A549 (cell line): ENCODE measurements around the gene USF1. TPM values are rescaled to one million over a fixed set of nuclear protein-coding genes. Genes with fewer than 3 reads are reported as not detected.

Source experiments
- ATAC-seq, 2 experiments: fragments of 200-7000 bp in 1 of 2; fragments of >200 bp in 1 of 2; cut with Nextera tagmentation in 1 of 2; cut with Tn5 transposase in 1 of 2; 3 replicates each; pipeline versions ENCODE4 v1.8.0 to v1.9.1; 2018 to 2020; ENCODE audit warnings: mild to moderate bottlenecking in 1 of 2, moderate library complexity in 1 of 2
- CTCF ChIA-PET: fragments of 300-600 bp; sonication (Branson Sonifier 250); formaldehyde crosslinking; extraction: SDS; loops from one replicate; lab custom pipeline; 2021; ENCODE audit warnings: antibody characterized with exemption, inconsistent platforms; lab: Yijun Ruan, JAX
- POLR2A ChIA-PET: fragments of 350-600 bp; formaldehyde crosslinking; extraction: SDS; loops from one replicate; lab custom pipeline; 2021; ENCODE audit warnings: antibody characterized with exemption, inconsistent platforms; lab: Yijun Ruan, JAX
- DNase-seq, 2 experiments: peaks; one replicate each; pipeline versions ENCODE4 v3.0.0 to v3.0.0-alpha.2; 2011 to 2016; ENCODE audit warnings: low read depth in 1 of 2, low spot score in 1 of 2
- FAIRE-seq: peaks from 2 replicates; lab custom pipeline; 2011; peaks lifted over from hg19 to GRCh38; lab: Jason Lieb, UNC
- H3K27ac ChIP-seq, 2 experiments: fragments of >200 bp; sonication (Bioruptor Twin); formaldehyde crosslinking; 3 replicates each; pipeline ENCODE4 v1.5.1; 2016 to 2017
- H3K4me1 ChIP-seq: fragments of >200 bp; sonication (Bioruptor Twin); formaldehyde crosslinking; 3 replicates; pipeline ENCODE4 v1.6.1; 2016
- H3K4me2 ChIP-seq: fragments of >200 bp; sonication (Bioruptor Twin); formaldehyde crosslinking; 3 replicates; pipeline ENCODE4 v1.6.1; 2016
- H3K4me3 ChIP-seq: fragments of >200 bp; sonication (Bioruptor Twin); formaldehyde crosslinking; 3 replicates; pipeline ENCODE4 v1.5.1; 2016
- H3K9me3 ChIP-seq: fragments of >200 bp; sonication (Bioruptor Twin); formaldehyde crosslinking; 3 replicates; pipeline ENCODE4 v1.6.1; 2016
- CBX8 ChIP-seq: fragments of 200-600 bp; sonication (generic); IDR thresholded peaks from 2 replicates; pipeline ENCODE4 v1.6.1; 2016
- CHD4 ChIP-seq: fragments of 200-600 bp; sonication (generic); IDR thresholded peaks from 2 replicates; pipeline ENCODE4 v1.6.1; 2016; ENCODE audit warnings: antibody characterized with exemption, mild to moderate bottlenecking, borderline replicate concordance
- EHF ChIP-seq: fragments of 250-450 bp; sonication (Bioruptor Pico); IDR thresholded peaks from 2 replicates; pipeline ENCODE4 v1.5.0; 2020; ENCODE audit warnings: mild to moderate bottlenecking
- ESRRA ChIP-seq: fragments of 150-350 bp; IDR thresholded peaks from 2 replicates; pipeline ENCODE4 v1.6.1; 2014; ENCODE audit warnings: mild to moderate bottlenecking, low read length, borderline replicate concordance
- FOSL2 ChIP-seq, 2 experiments: fragments of 450-650 bp in 1 of 2; fragments of >200 bp in 1 of 2; sonication (Bioruptor Twin) in 1 of 2; formaldehyde crosslinking; IDR thresholded peaks; 2 replicates each; pipeline versions ENCODE4 v1.5.0 to v1.6.1; 2016 to 2020; ENCODE audit warnings: mild to moderate bottlenecking in 1 of 2, moderate library complexity in 1 of 2
- HOXA7 ChIP-seq: fragments of 250-450 bp; sonication (Bioruptor Pico); IDR thresholded peaks from 2 replicates; pipeline ENCODE4 v1.5.0; 2020; ENCODE audit warnings: mild to moderate bottlenecking, moderate library complexity
- HOXB5 ChIP-seq: fragments of 250-450 bp; sonication (Bioruptor Pico); IDR thresholded peaks from 2 replicates; pipeline ENCODE4 v1.5.0; 2020; ENCODE audit warnings: mild to moderate bottlenecking, moderate library complexity
- KDM1A ChIP-seq: fragments of 200-600 bp; sonication (generic); IDR thresholded peaks from 2 replicates; pipeline ENCODE4 v1.6.1; 2016; ENCODE audit warnings: low read depth, mild to moderate bottlenecking
- MAZ ChIP-seq: fragments of 150-350 bp; IDR thresholded peaks from 2 replicates; pipeline ENCODE4 v1.6.1; 2014; ENCODE audit warnings: antibody characterized with exemption, low read depth, low read length, borderline replicate concordance
- NFE2L2 ChIP-seq: fragments of 150-350 bp; conservative IDR thresholded peaks from 2 replicates; pipeline ENCODE4 v1.6.1; 2014; ENCODE audit warnings: low read length
- NPAS2 ChIP-seq: fragments of 250-450 bp; sonication (Bioruptor Pico); IDR thresholded peaks from 2 replicates; pipeline ENCODE4 v1.8.0; 2022; ENCODE audit warnings: mild to moderate bottlenecking, moderate library complexity, borderline replicate concordance
- RAD21 ChIP-seq, 2 experiments: fragments of >200 bp in 1 of 2; sonication (Bioruptor Twin) in 1 of 2; formaldehyde crosslinking in 1 of 2; IDR thresholded peaks in 1 of 2; conservative IDR thresholded peaks in 1 of 2; 2 replicates in 1 of 2; 3 replicates in 1 of 2; pipeline ENCODE4 v1.6.1; 2012 to 2018; ENCODE audit warnings: inconsistent platforms in 1 of 2
- RNF2 ChIP-seq: fragments of 200-600 bp; sonication (generic); IDR thresholded peaks from 2 replicates; pipeline ENCODE4 v1.6.1; 2016; ENCODE audit warnings: low read depth, mild to moderate bottlenecking, antibody characterized with exemption, moderate library complexity, borderline replicate concordance
- TP53 ChIP-seq: fragments of 250-450 bp; sonication (Bioruptor Pico); IDR thresholded peaks from 2 replicates; pipeline ENCODE4 v1.5.0; 2021; ENCODE audit warnings: mild to moderate bottlenecking, moderate library complexity
- ZFP36 ChIP-seq: fragments of 450-650 bp; IDR thresholded peaks from 2 replicates; pipeline ENCODE4 v1.6.1; 2014; ENCODE audit warnings: borderline replicate concordance; ENCODE audit not compliant: partially characterized antibody
- ZSCAN20 ChIP-seq: fragments of 250-450 bp; sonication (Bioruptor Pico); IDR thresholded peaks from 2 replicates; pipeline ENCODE4 v1.8.0; 2022; ENCODE audit warnings: mild to moderate bottlenecking, moderate library complexity
- WGBS: methylation state at CpG from one replicate; pipeline ENCODE4 v1.1.6; 2017; ENCODE audit errors: missing lambda C conversion rate; 5-methylcytosine and 5-hydroxymethylcytosine counted together
- polyA plus RNA-seq, 4 experiments: library from polyadenylated mRNA; depleted of rRNA in 3 of 4; stranded (reverse); fragments of >200 nt; fragmentation: RNase III in 1 of 4; extraction: RNeasy Plus Mini Kit Qiagen cat#74134 plus additional on column Dnase treatment in 1 of 4; gene quantifications; 2 replicates in 3 of 4; 3 replicates in 1 of 4; pipeline ENCODE4 v1.2.3, GENCODE V29; 2011 to 2017
- TF ChIP-seq, protein P1 (sequence below): IDR thresholded peaks from 2 replicates; pipeline ENCODE4 v1.6.1; 2012
- TF ChIP-seq, protein P2 (sequence below): fragments of 250-450 bp; sonication (Bioruptor Pico); IDR thresholded peaks from 2 replicates; pipeline ENCODE4 v1.5.0; 2021; ENCODE audit warnings: mild to moderate bottlenecking, moderate library complexity, borderline replicate concordance

USF1 gene
- polyA plus RNA-seq, 2 of the 4 experiments (the other 2 are of a cell fraction): 35.5 to 60.5 TPM

DNA sequence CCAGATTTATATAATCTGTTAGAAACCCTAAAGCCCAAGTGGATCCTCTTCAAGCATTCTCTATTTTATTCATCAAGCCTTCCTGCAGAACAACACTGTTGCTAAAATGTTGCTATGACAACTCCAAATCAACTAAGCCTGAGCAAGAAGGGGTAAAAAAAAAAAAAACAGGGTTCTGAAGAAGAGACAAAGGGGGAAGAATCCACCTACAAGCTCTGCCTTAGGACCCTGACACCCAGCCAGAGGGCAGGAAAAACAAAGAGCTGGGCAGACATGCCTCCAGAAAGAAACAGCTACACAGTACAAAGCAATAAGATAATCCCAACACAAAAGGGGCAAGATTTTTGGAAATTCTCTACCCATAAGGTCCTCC lies 1.3 kb downstream of the USF1 start:
- FAIRE-seq: no peak
- TF ChIP-seq HOXA7 (CRISPR knock-in tag): no peak
- no peak for TF ChIP-seq ESRRA
- TF ChIP-seq RAD21 (conservative IDR thresholded peaks at IDR 0.05 in 1 of 2, IDR thresholded peaks at IDR 0.05 in 1 of 2): no peak
- TF ChIP-seq, protein P1, sequence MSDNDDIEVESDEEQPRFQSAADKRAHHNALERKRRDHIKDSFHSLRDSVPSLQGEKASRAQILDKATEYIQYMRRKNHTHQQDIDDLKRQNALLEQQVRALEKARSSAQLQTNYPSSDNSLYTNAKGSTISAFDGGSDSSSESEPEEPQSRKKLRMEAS: no peak
- no peak for TF ChIP-seq ZFP36
- TF ChIP-seq TP53 (CRISPR knock-in tag): no peak
- no peak for TF ChIP-seq RNF2
- TF ChIP-seq, all 56 proteins: peak for 0
- peak overlapping the region; percentile 87 to 93 for H3K27ac ChIP-seq
- H3K9me3 ChIP-seq: peaks cover 26% of the 10 kb centered on the region
- H3K4me1 ChIP-seq: peaks cover 6% of the 10 kb centered on the region
- ChIA-PET CTCF (interaction anchor here (0.6 to 4.6 kb wide), 4 partner anchors 47 to 369 kb away, joined by 3 to 42 read pairs (median 8); partner anchors contain the start of gene KLHDC9), POLR2A (interaction anchor here (1.0 to 2.3 kb wide), 4 partner anchors 23 to 40 kb away, joined by 3 to 32 read pairs (median 6); partner anchors contain the start of gene F11R)
- DNase-seq (no peak), ATAC-seq (no peak)
- H3K4me3 ChIP-seq: peak overlapping the region; percentile 75
- H3K4me2 ChIP-seq: peak overlapping the region; percentile 85

DNA sequence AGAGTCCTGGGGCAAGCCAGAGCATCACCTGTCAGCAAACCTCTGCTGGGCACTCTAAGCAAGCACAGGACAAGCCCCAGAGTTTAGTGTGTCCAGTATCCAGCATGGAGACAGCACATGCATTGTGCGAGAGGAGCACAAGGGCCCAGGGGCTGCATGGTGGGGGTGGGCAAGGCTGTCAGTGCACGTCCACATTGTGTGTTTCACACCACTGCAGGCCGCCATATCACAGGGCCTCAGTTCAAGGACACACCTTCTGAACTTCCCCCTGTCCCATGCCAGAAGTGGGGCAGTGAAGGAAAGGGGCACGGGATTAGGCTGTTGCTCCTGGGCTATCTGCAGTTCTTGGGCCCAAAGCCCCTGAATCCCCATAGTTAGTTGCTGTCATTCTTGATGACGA lies 6.2 kb downstream of the USF1 start:
- FAIRE-seq (no peak), ATAC-seq (peak in 1 of 2 experiments; percentile 30; a peak in 1 of 6 replicates), DNase-seq (no peak)
- no peak overlapping the region for H3K4me2 ChIP-seq
- no peaks in the 10 kb centered on the region for H3K9me3 ChIP-seq
- no peak overlapping the region for H3K27ac ChIP-seq
- peaks cover 5% of the 10 kb centered on the region for H3K4me1 ChIP-seq
- 93% methylated on average over 2 of the region's 5 CpGs for WGBS
- ChIA-PET POLR2A (interaction anchor here (0.8 to 1.5 kb wide), 2 partner anchors 18 to 42 kb away, joined by 6 to 10 read pairs; no protein-coding TSS in a partner anchor), CTCF (interaction anchor here (0.7 to 2.0 kb wide), 8 partner anchors 14 to 101 kb away, joined by 3 to 13 read pairs (median 3); no protein-coding TSS in a partner anchor)
- H3K4me3 ChIP-seq: no peak overlapping the region
- TF ChIP-seq HOXB5 (CRISPR knock-in tag): no peak
- TF ChIP-seq KDM1A: no peak
- no peak for TF ChIP-seq MAZ
- TF ChIP-seq, protein P2, sequence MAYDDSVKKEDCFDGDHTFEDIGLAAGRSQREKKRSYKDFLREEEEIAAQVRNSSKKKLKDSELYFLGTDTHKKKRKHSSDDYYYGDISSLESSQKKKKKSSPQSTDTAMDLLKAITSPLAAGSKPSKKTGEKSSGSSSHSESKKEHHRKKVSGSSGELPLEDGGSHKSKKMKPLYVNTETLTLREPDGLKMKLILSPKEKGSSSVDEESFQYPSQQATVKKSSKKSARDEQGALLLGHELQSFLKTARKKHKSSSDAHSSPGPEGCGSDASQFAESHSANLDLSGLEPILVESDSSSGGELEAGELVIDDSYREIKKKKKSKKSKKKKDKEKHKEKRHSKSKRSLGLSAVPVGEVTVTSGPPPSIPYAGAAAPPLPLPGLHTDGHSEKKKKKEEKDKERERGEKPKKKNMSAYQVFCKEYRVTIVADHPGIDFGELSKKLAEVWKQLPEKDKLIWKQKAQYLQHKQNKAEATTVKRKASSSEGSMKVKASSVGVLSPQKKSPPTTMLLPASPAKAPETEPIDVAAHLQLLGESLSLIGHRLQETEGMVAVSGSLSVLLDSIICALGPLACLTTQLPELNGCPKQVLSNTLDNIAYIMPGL (CRISPR knock-in tag): no peak

DNA sequence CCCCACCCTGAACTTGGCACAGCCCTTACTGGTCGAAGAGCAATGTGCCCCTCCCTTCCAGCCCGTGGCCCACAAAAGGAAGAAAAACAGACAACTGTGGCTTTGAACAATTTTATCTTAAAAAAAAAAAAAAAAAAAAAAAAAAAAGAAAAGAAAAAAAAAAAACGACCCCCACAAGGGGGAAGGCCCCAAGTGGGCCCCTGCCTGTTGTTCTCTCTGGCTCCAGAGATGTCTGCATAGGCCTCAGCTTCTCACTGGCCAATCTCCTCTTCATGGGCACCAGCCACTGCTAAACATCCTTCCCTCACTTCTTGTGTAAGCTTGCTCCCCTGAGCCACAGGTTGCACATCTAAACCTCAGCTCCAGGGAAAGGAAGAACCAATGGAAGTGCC lies 6.6 kb downstream of the USF1 start:
- ATAC-seq (no peak), FAIRE-seq (no peak)
- H3K27ac ChIP-seq: no peak overlapping the region
- CTCF ChIA-PET: interaction anchor here (0.7 to 2.0 kb wide), 3 partner anchors 41 to 58 kb away, joined by 3 to 13 read pairs (median 3); no protein-coding TSS in a partner anchor
- peaks cover 1% of the 10 kb centered on the region; the same call in 2 of the 3 replicates for H3K4me1 ChIP-seq
- H3K4me3 ChIP-seq: no peak overlapping the region
- no peak for TF ChIP-seq HOXA7 (CRISPR knock-in tag)
- no peak for TF ChIP-seq NFE2L2
- TF ChIP-seq TP53 (CRISPR knock-in tag): no peak
- TF ChIP-seq FOSL2 (IDR thresholded peaks at IDR 0.05): no peak
- no peak for TF ChIP-seq FOSL2 (CRISPR knock-in tag; IDR thresholded peaks at IDR 0.05)
- TF ChIP-seq, all 56 proteins: peak for 0
- POLR2A ChIA-PET: interaction anchor here (0.8 to 1.5 kb wide), 2 partner anchors 17 to 42 kb away, joined by 6 to 10 read pairs; no protein-coding TSS in a partner anchor
- Histone ChIP-seq H3K9me3 (no peaks in the 10 kb centered on the region), H3K4me2 (no peak overlapping the region)
- WGBS: 61% methylated on average over 3 of the region's 3 CpGs
- DNase-seq: no peak

DNA sequence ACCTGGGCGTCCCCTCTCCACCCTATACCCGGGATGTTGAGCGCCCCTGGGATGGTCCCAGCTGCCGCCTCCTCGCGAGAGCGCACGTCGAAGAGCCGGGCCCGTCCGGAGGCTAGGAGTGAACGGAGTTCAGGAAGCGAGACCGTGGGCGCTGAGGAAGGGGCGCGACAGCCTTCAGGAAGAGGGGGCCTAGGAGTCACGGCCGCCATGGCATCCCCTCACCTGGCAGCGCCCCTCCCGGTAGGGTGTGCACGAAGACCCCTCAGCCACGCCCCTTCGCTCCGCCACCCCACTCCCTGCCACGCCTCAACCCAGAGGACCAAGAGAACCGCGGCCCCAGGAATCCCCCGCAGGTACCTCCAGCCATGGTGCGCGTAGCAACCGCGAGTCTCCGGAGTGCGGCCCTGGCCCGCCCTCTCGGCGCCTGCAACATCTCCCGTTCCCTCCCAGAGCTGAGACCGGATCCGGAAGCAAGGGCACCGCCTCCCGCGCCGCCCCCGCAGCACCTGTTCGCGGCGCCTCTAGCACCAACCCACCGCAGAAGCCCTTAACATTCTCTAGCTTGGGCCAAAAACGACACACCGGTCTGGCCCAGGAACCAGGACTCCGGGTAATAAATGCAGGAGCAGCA lies 7.1 kb downstream of the USF1 start, which contains the start of gene TSTD1:
TSTD1 (minus strand) TSS at position 442 of the 631 bp plus-strand sequence; CDS start at position 367, 75 bp downstream.
- WGBS: 95% methylated on average over 48 of the region's 54 CpGs
- H3K4me3 ChIP-seq: no peak within 1 kb of the TSS
- H3K4me2 ChIP-seq: no peak within 1 kb of the TSS
- no peaks in the 10 kb centered on the region for H3K9me3 ChIP-seq
- FAIRE-seq (no peak), DNase-seq (no peak), ATAC-seq (no peak)
- no peak within 1 kb of the TSS for H3K27ac ChIP-seq
- CTCF ChIA-PET: interaction anchor here (0.7 to 1.7 kb wide), 4 partner anchors 33 to 51 kb away, joined by 3 to 7 read pairs (median 3); no protein-coding TSS in a partner anchor
- no peak for TF ChIP-seq ESRRA
- no peak for TF ChIP-seq CBX8
- TF ChIP-seq CHD4: no peak
- no peak for TF ChIP-seq EHF (CRISPR knock-in tag)
- TF ChIP-seq ZSCAN20 (CRISPR knock-in tag): no peak
- TF ChIP-seq NPAS2: no peak
- POLR2A ChIA-PET: interaction anchor here (0.8 to 1.3 kb wide), 2 partner anchors 17 to 41 kb away, joined by 5 to 10 read pairs; partner anchors contain the start of gene F11R
- no peaks in the 10 kb centered on the region for H3K4me1 ChIP-seq
